Loucy (cell line): ENCODE measurements around the gene ZDHHC14.

Source experiments
- CTCF ChIP-seq: fragments of 200-600 bp; sonication (generic); conservative IDR thresholded peaks from 2 replicates; pipeline ENCODE4 v1.5.1; 2014; ENCODE audit warnings: mild to moderate bottlenecking, antibody characterized with exemption, low read length
- EZH2phosphoT487 ChIP-seq: fragments of 200-600 bp; IDR thresholded peaks from 2 replicates; pipeline ENCODE4 v1.6.1; 2018; ENCODE audit warnings: antibody characterized with exemption, mild to moderate bottlenecking, moderate library complexity, borderline replicate concordance

- no peak for TF ChIP-seq CTCF
- no peak for TF ChIP-seq EZH2phosphoT487
Measured at GRCh38 chr6:157684620-157685299, 303.8 kb downstream of the ZDHHC14 start.
